Measurements from ENCODE around the gene EPB41L1. TPM values are rescaled to one million over a fixed set of nuclear protein-coding genes. Genes with fewer than 3 reads are reported as not detected.

Gene EPB41L1
- total RNA-seq, 2 donors from 2014 or later: 22.8 to 53.4 TPM

GRCh38 chr20:36121981-36122930, 32.3 kb upstream of the EPB41L1 start:
- peak; percentile 97 for ATAC-seq
- Histone ChIP-seq H3K9me3 (no peaks in the 10 kb centered on the region), H3K27me3 (no peaks in the 10 kb centered on the region), H3K36me3 (replicated peaks in 1 of 2; ENCODE audit: insufficient read depth in 1 of 2, low read depth in 2 of 2) (no peaks in the 10 kb centered on the region), H3K27ac (peak overlapping the region; percentile 63 to 91 (median 79)), H3K4me3 (no peak overlapping the region), H3K4me1 (peaks cover 18% of the 10 kb centered on the region)
- 58 to 63% methylated on average over 9 to 17 of the region's 17 CpGs for WGBS, 2 donors
- peak in 1 of 7 experiments; percentile 12 for TF ChIP-seq CTCF (IDR thresholded peaks at IDR 0.05)
- TF ChIP-seq POLR2A (IDR thresholded peaks at IDR 0.05): peak in 2 of 3 donors; percentile 49 to 50
- intact Hi-C loops (cut with DNase I): no loop called here
- peak; percentile 84 to 95 (median 93) for DNase-seq

- TF ChIP-seq POLR2A (IDR thresholded peaks at IDR 0.05) (no peak), CTCF (IDR thresholded peaks at IDR 0.05) (no peak)
- Histone ChIP-seq H3K4me3 (no peak overlapping the region), H3K27me3 (no peaks in the 10 kb centered on the region), H3K27ac (peak overlapping the region in 3 of 4 donors; percentile 63 to 91 (median 77)), H3K4me1 (peaks cover 23% of the 10 kb centered on the region), H3K9me3 (no peaks in the 10 kb centered on the region), H3K36me3 (replicated peaks in 1 of 2; ENCODE audit: insufficient read depth in 1 of 2, low read depth in 2 of 2) (no peaks in the 10 kb centered on the region)
- ATAC-seq: no peak
- WGBS, 2 donors: 69 to 74% methylated on average over 5 to 7 of the region's 7 CpGs
- DNase-seq: no peak
- intact Hi-C loops (cut with DNase I): no loop called here
Observed at GRCh38 chr20:36122931-36123288, 31.6 kb upstream of the EPB41L1 start.

- intact Hi-C loops (cut with DNase I): no loop called here
- Histone ChIP-seq H3K27me3 (no peaks in the 10 kb centered on the region), H3K9me3 (no peaks in the 10 kb centered on the region), H3K36me3 (replicated peaks in 1 of 2; ENCODE audit: insufficient read depth in 1 of 2, low read depth in 2 of 2) (no peaks in the 10 kb centered on the region), H3K27ac (no peak overlapping the region), H3K4me3 (no peak overlapping the region), H3K4me1 (peaks cover 30% of the 10 kb centered on the region)
- 60 to 74% methylated on average over 3 of the region's 3 CpGs for WGBS, 2 donors
- DNase-seq (no peak), ATAC-seq (no peak)
- TF ChIP-seq CTCF (IDR thresholded peaks at IDR 0.05): no peak
- TF ChIP-seq POLR2A (IDR thresholded peaks at IDR 0.05): no peak
Observed at GRCh38 chr20:36125097-36125496, 29.4 kb upstream of the EPB41L1 start.

- no peaks in the 10 kb centered on the region for H3K9me3 ChIP-seq
- ATAC-seq (no peak), DNase-seq (no peak)
- H3K4me3 ChIP-seq: no peak overlapping the region
- no peaks in the 10 kb centered on the region for H3K36me3 ChIP-seq (replicated peaks in 1 of 2; ENCODE audit: insufficient read depth in 1 of 2, low read depth in 2 of 2)
- WGBS, 2 donors: 81 to 85% methylated on average over 5 to 7 of the region's 7 CpGs
- H3K27ac ChIP-seq: no peak overlapping the region
- H3K27me3 ChIP-seq: no peaks in the 10 kb centered on the region
- peaks cover 22% of the 10 kb centered on the region for H3K4me1 ChIP-seq
- TF ChIP-seq POLR2A (IDR thresholded peaks at IDR 0.05) (no peak), CTCF (IDR thresholded peaks at IDR 0.05) (no peak)
- intact Hi-C loops (cut with DNase I): no loop called here
Observed at GRCh38 chr20:36126836-36127527, 27.6 kb upstream of the EPB41L1 start.

Data from body of pancreas (tissue), 4 donors.